Measurements from ENCODE around the gene SC5D.

DNA sequence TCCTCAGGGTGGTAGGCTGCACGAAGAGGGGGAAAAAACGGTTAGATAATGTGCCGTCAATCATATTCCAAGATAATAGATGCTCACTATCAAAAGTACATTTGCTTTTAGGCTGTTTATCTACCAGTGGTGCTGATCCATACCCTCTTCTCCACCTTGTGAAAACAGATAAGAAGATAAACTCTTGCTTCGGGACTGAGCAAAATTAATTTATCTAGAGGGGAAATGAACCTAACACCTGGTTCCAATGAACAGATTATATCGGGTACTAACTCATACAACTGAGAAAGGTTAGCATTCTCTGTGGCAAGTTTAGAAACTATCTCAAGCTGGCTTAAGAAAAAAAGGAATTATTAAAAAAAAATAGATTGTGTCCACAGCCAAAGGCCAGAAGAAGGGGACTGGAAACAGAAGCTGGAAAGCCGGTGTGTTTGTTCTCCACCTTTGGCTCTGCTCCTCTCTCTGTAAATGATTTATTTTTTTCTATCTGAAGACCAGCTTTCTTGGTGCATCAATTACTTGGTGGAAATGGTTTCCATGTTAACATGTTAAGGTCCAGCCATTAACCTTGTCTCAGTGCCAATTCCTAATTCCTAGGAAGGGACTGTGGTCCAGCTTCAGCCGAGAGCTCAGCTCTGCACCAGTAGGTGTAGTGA is 55.8 kb downstream of the SC5D start:
- TF ChIP-seq, protein P1, sequence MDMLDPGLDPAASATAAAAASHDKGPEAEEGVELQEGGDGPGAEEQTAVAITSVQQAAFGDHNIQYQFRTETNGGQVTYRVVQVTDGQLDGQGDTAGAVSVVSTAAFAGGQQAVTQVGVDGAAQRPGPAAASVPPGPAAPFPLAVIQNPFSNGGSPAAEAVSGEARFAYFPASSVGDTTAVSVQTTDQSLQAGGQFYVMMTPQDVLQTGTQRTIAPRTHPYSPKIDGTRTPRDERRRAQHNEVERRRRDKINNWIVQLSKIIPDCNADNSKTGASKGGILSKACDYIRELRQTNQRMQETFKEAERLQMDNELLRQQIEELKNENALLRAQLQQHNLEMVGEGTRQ (IDR thresholded peaks at IDR 0.05; ENCODE audit: low read depth, low read length), result no peak
- TF ChIP-seq, protein P2, sequence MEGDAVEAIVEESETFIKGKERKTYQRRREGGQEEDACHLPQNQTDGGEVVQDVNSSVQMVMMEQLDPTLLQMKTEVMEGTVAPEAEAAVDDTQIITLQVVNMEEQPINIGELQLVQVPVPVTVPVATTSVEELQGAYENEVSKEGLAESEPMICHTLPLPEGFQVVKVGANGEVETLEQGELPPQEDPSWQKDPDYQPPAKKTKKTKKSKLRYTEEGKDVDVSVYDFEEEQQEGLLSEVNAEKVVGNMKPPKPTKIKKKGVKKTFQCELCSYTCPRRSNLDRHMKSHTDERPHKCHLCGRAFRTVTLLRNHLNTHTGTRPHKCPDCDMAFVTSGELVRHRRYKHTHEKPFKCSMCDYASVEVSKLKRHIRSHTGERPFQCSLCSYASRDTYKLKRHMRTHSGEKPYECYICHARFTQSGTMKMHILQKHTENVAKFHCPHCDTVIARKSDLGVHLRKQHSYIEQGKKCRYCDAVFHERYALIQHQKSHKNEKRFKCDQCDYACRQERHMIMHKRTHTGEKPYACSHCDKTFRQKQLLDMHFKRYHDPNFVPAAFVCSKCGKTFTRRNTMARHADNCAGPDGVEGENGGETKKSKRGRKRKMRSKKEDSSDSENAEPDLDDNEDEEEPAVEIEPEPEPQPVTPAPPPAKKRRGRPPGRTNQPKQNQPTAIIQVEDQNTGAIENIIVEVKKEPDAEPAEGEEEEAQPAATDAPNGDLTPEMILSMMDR (conservative IDR thresholded peaks at IDR 0.05; ENCODE audit: low read depth, low read length), result no peak
- TF ChIP-seq RFX5 (IDR thresholded peaks at IDR 0.05; ENCODE audit: low read depth, low read length) (no peak), MXI1 (IDR thresholded peaks at IDR 0.05; ENCODE audit: borderline replicate concordance, low read depth, low read length) (no peak), SMC3 (IDR thresholded peaks at IDR 0.05; ENCODE audit: low read depth, low read length) (no peak), MAFK (IDR thresholded peaks at IDR 0.05; ENCODE audit: low read depth, low read length) (no peak), CEBPB (IDR thresholded peaks at IDR 0.05; ENCODE audit: low read depth, low read length) (no peak), RCOR1 (IDR thresholded peaks at IDR 0.05; ENCODE audit: insufficient replicate concordance, low read length) (no peak), POLR2A (IDR thresholded peaks at IDR 0.05; ENCODE audit: low read depth, low read length) (no peak), MAZ (IDR thresholded peaks at IDR 0.05; ENCODE audit: borderline replicate concordance, low read depth, low read length) (no peak), BHLHE40 (IDR thresholded peaks at IDR 0.05; ENCODE audit: low read depth, low read length) (no peak), RAD21 (IDR thresholded peaks at IDR 0.05; ENCODE audit: low read length) (no peak)
